Measurements from ENCODE around the gene LEFTY1. TPM values are rescaled to one million over a fixed set of nuclear protein-coding genes. Genes with fewer than 3 reads are reported as not detected.

Gene LEFTY1
- total and polyA plus RNA-seq, 2 of the 13 experiments (the other 11 are each of a cell fraction or from before 2014, with no cell fraction given) = 0.29 to 0.79 TPM

GRCh38 chr1:225881959-225882693, 6.8 kb downstream of the LEFTY1 start, which contains the start of gene TMEM63A:
Gene TMEM63A (minus strand): TSS chr1:225882380. CDS start chr1:225877580, 4,800 bp downstream.
- 0% methylated on average over 21 of the region's 64 CpGs for WGBS (ENCODE audit: low lambda C conversion rate)
- POLR2A ChIA-PET = interaction anchor here (0.6 to 4.6 kb wide), 13 partner anchors 8 to 229 kb away, joined by 3 to 42 read pairs (median 7); partner anchors contain the start of genes ENAH, EPHX1, H3-3A and LEFTY1
- Histone ChIP-seq H3K4me3 (replicated peaks in 1 of 3; ENCODE audit: insufficient read depth in 1 of 3, low read depth in 2 of 3, low read length in 3 of 3) (peak within 1 kb of the TSS; percentile 91 to 98 (median 93)), H3K27ac (ENCODE audit: extremely low read length, insufficient read depth, low read length) (peak within 1 kb of the TSS; percentile 80), H3K79me2 (ENCODE audit: insufficient read depth, low read length) (peaks cover 37% of the 10 kb centered on the region), H3K27me3 (ENCODE audit: control insufficient read depth in 1 of 2, insufficient read depth in 2 of 2, low read length in 2 of 2) (no peaks in the 10 kb centered on the region; a peak in 1 of 5 replicates), H3K9ac (ENCODE audit: insufficient read depth, low read depth, low read length) (peak within 1 kb of the TSS; percentile 88), H3K4me2 (ENCODE audit: low read depth, low read length) (peak within 1 kb of the TSS; percentile 100), H3K36me3 (replicated peaks in 1 of 2; ENCODE audit: control insufficient read depth in 1 of 2, insufficient read depth in 2 of 2, low read length in 2 of 2) (peaks cover 0 to 4% of the 10 kb centered on the region in 2 experiments; a peak in 2 of 5 replicates), H4K20me1 (ENCODE audit: insufficient read depth, low read length) (peaks cover 19% of the 10 kb centered on the region), H3K4me1 (ENCODE audit: insufficient read depth, low read length) (peaks cover 73% of the 10 kb centered on the region), H3K9me3 (ENCODE audit: low read length) (no peaks in the 10 kb centered on the region), H2AFZ (ENCODE audit: low read length) (peak within 1 kb of the TSS; percentile 50)
- FAIRE-seq = no peak
- intact Hi-C loops (cut with micrococcal nuclease; ENCODE audit: unreplicated experiment) = loop anchor here (2.0 to 10.0 kb wide), 3 partner anchors 40 to 93 kb away; partner anchors contain the start of gene PYCR2
- BruUV-seq (replicated peaks) = no TSS peak
- in situ Hi-C loops (cut with HindIII; ENCODE audit: extremely low pct_ligation_motif_present, low pct_unique_long_range_greater_than_20kb) = no loop called here
- CTCF ChIA-PET (ENCODE audit: low intra/inter-chr PET ratio, low total read pairs) = no interaction called here
- DNase-seq (ENCODE audit: low spot score) = peak; percentile 82
- ATAC-seq = peak; percentile 79
- TF ChIP-seq ATAD3A (CRISPR knock-in tag; IDR thresholded peaks at IDR 0.05) = no peak
- TF ChIP-seq HNF1A (IDR thresholded peaks at IDR 0.05; ENCODE audit: low read depth) = no peak
- TF ChIP-seq HNF1A (CRISPR knock-in tag; IDR thresholded peaks at IDR 0.05; ENCODE audit: borderline replicate concordance) = peak; percentile 63; the same call in 1 of the 2 replicates
- 0 out of 2 replicates have a peak, but pooled peaks have one; percentile 15 for TF ChIP-seq DNMT1 (CRISPR knock-in tag; IDR thresholded peaks at IDR 0.05)
- TF ChIP-seq ZNF558 (CRISPR knock-in tag; IDR thresholded peaks at IDR 0.05; ENCODE audit: borderline replicate concordance) = peak; percentile 83; the same call in 1 of the 2 replicates
- no peak for TF ChIP-seq IRF9 (CRISPR knock-in tag; IDR thresholded peaks at IDR 0.05; ENCODE audit: borderline replicate concordance)
- TF ChIP-seq FOXK2 (IDR thresholded peaks at IDR 0.05) = no peak
- no peak; the same call in 1 of the 2 replicates for TF ChIP-seq KLF15 (CRISPR knock-in tag; IDR thresholded peaks at IDR 0.05; ENCODE audit: borderline replicate concordance)
- 0 out of 2 replicates have a peak, but pooled peaks have one; percentile 39 for TF ChIP-seq ZNF367 (CRISPR knock-in tag; IDR thresholded peaks at IDR 0.05; ENCODE audit: borderline replicate concordance)
- no peak for TF ChIP-seq WIZ (CRISPR knock-in tag; IDR thresholded peaks at IDR 0.05)
- peak; percentile 63; the same call in 1 of the 2 replicates for TF ChIP-seq HOXA5 (CRISPR knock-in tag; IDR thresholded peaks at IDR 0.05)
- no peak; the same call in 1 of the 2 replicates for TF ChIP-seq MXD3 (CRISPR knock-in tag; IDR thresholded peaks at IDR 0.05)
- no peak; the same call in 1 of the 2 replicates for TF ChIP-seq KAT8 (CRISPR knock-in tag; IDR thresholded peaks at IDR 0.05)
- TF ChIP-seq BCL6 (CRISPR knock-in tag; IDR thresholded peaks at IDR 0.05) = no peak; the same call in 1 of the 2 replicates
- TF ChIP-seq HMG20B (CRISPR knock-in tag; conservative IDR thresholded peaks at IDR 0.05) = no peak
- TF ChIP-seq FOXC1 (CRISPR knock-in tag; IDR thresholded peaks at IDR 0.05; ENCODE audit: borderline replicate concordance) = peak; percentile 52; the same call in 1 of the 2 replicates
- no peak; the same call in 1 of the 2 replicates for TF ChIP-seq ZNF513 (CRISPR knock-in tag; conservative IDR thresholded peaks at IDR 0.05)
